ENCODE measurements around the gene GLI2.

DNA sequence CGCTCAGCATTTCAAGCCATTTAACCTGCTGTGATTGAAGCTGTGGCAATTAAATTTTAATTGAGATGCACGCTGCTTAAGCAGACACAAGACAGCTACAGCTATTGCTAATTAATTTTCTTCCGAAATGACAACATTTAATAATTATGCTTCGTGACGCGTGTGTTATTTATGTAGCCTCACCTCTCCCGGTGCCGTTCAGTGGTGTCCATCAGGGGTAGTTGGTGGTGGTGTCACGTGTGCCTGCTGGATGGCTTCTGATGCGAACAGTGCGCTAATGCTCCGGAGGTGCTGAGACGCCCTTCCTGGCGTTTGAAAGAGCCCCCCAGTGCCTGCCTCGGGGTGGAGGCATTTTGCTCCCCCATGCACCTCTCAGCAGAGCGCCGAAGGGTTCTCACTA is 39.5 kb downstream of the GLI2 start:
- TF ChIP-seq, protein P1, sequence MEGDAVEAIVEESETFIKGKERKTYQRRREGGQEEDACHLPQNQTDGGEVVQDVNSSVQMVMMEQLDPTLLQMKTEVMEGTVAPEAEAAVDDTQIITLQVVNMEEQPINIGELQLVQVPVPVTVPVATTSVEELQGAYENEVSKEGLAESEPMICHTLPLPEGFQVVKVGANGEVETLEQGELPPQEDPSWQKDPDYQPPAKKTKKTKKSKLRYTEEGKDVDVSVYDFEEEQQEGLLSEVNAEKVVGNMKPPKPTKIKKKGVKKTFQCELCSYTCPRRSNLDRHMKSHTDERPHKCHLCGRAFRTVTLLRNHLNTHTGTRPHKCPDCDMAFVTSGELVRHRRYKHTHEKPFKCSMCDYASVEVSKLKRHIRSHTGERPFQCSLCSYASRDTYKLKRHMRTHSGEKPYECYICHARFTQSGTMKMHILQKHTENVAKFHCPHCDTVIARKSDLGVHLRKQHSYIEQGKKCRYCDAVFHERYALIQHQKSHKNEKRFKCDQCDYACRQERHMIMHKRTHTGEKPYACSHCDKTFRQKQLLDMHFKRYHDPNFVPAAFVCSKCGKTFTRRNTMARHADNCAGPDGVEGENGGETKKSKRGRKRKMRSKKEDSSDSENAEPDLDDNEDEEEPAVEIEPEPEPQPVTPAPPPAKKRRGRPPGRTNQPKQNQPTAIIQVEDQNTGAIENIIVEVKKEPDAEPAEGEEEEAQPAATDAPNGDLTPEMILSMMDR (conservative IDR thresholded peaks at IDR 0.05; ENCODE audit: low read depth in 2 of 2): no peak
- TF ChIP-seq EZH2 (IDR thresholded peaks at IDR 0.05; ENCODE audit: low read depth, unreplicated experiment) (no peak), POLR2AphosphoS5 (IDR thresholded peaks at IDR 0.05; ENCODE audit: low read depth) (no peak), EZH2phosphoT487 (IDR thresholded peaks at IDR 0.05; ENCODE audit: unreplicated experiment) (no peak), CREB1 (CRISPR knock-in tag; IDR thresholded peaks at IDR 0.05; ENCODE audit: low read depth) (no peak), JUNB (IDR thresholded peaks at IDR 0.05; ENCODE audit: unreplicated experiment) (no peak), ZNF114 (CRISPR knock-in tag; IDR thresholded peaks at IDR 0.05) (no peak)
- TF ChIP-seq, protein P2, sequence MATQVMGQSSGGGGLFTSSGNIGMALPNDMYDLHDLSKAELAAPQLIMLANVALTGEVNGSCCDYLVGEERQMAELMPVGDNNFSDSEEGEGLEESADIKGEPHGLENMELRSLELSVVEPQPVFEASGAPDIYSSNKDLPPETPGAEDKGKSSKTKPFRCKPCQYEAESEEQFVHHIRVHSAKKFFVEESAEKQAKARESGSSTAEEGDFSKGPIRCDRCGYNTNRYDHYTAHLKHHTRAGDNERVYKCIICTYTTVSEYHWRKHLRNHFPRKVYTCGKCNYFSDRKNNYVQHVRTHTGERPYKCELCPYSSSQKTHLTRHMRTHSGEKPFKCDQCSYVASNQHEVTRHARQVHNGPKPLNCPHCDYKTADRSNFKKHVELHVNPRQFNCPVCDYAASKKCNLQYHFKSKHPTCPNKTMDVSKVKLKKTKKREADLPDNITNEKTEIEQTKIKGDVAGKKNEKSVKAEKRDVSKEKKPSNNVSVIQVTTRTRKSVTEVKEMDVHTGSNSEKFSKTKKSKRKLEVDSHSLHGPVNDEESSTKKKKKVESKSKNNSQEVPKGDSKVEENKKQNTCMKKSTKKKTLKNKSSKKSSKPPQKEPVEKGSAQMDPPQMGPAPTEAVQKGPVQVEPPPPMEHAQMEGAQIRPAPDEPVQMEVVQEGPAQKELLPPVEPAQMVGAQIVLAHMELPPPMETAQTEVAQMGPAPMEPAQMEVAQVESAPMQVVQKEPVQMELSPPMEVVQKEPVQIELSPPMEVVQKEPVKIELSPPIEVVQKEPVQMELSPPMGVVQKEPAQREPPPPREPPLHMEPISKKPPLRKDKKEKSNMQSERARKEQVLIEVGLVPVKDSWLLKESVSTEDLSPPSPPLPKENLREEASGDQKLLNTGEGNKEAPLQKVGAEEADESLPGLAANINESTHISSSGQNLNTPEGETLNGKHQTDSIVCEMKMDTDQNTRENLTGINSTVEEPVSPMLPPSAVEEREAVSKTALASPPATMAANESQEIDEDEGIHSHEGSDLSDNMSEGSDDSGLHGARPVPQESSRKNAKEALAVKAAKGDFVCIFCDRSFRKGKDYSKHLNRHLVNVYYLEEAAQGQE (IDR thresholded peaks at IDR 0.05; ENCODE audit: unreplicated experiment): no peak
- TF ChIP-seq, protein P3, sequence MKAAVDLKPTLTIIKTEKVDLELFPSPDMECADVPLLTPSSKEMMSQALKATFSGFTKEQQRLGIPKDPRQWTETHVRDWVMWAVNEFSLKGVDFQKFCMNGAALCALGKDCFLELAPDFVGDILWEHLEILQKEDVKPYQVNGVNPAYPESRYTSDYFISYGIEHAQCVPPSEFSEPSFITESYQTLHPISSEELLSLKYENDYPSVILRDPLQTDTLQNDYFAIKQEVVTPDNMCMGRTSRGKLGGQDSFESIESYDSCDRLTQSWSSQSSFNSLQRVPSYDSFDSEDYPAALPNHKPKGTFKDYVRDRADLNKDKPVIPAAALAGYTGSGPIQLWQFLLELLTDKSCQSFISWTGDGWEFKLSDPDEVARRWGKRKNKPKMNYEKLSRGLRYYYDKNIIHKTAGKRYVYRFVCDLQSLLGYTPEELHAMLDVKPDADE (IDR thresholded peaks at IDR 0.05): no peak
